DMS53 (cell line): Measurements from ENCODE around the gene ZNF683.

Experiments used
- DNase-seq: peaks from one replicate; lab custom pipeline; 2025; lab: John Stamatoyannopoulos, UW

Gene ZNF683

GRCh38 chr1:26358411-26359384 lies 13.9 kb downstream of the ZNF683 start:
- peak; percentile 76 for DNase-seq

- DNase-seq: no peak
Measured at GRCh38 chr1:26357121-26357602, 15.4 kb downstream of the ZNF683 start.

GRCh38 chr1:26356106-26356505 lies 16.4 kb downstream of the ZNF683 start:
- DNase-seq: no peak

- no peak for DNase-seq
Measured at GRCh38 chr1:26354972-26355371, 17.6 kb downstream of the ZNF683 start.

- DNase-seq: peak; percentile 68
Measured at GRCh38 chr1:26353976-26354820, 18.4 kb downstream of the ZNF683 start, which contains the start of gene CRYBG2. Gene CRYBG2 (minus strand): TSS chr1:26354130. CDS start chr1:26346657, 7,473 bp downstream.

- DNase-seq: no peak
Measured at GRCh38 chr1:26353210-26353859, 19.2 kb downstream of the ZNF683 start.

- DNase-seq: no peak
Measured at GRCh38 chr1:26352338-26352679, 20.2 kb downstream of the ZNF683 start.

GRCh38 chr1:26351590-26352337 lies 20.8 kb downstream of the ZNF683 start:
- DNase-seq: no peak

- no peak for DNase-seq
Measured at GRCh38 chr1:26350701-26351589, 21.6 kb downstream of the ZNF683 start.

GRCh38 chr1:26350343-26350700 lies 22.2 kb downstream of the ZNF683 start:
- no peak for DNase-seq

- no peak for DNase-seq
Measured at GRCh38 chr1:26349877-26350244, 22.7 kb downstream of the ZNF683 start.

GRCh38 chr1:26349188-26349876 lies 23.2 kb downstream of the ZNF683 start:
- DNase-seq: no peak

- DNase-seq: no peak
Measured at GRCh38 chr1:26346274-26347033, 26.1 kb downstream of the ZNF683 start.

- no peak for DNase-seq
Measured at GRCh38 chr1:26345718-26346117, 26.8 kb downstream of the ZNF683 start.

GRCh38 chr1:26344147-26344920 lies 28.2 kb downstream of the ZNF683 start:
- no peak for DNase-seq

- DNase-seq: no peak
Measured at GRCh38 chr1:26340047-26340481, 32.5 kb downstream of the ZNF683 start.

GRCh38 chr1:26338670-26339069 lies 33.9 kb downstream of the ZNF683 start:
- DNase-seq: no peak

- no peak for DNase-seq
Measured at GRCh38 chr1:26337625-26338024, 34.9 kb downstream of the ZNF683 start.
